Endothelial cell of hepatic sinusoid (primary cell): Measurements from ENCODE around the gene GSTO2.

Source experiments
- in situ Hi-C: cut with HindIII; loops from 2 replicates; pipeline ENCODE4 v1.10.0; 2017; ENCODE audit warnings: low sequenced_read_pairs

GSTO2 gene

GRCh38 chr10:104253606-104254410 is 15.2 kb upstream of the GSTO2 start:
- in situ Hi-C loops = no loop called here

GRCh38 chr10:104254493-104255310 is 14.3 kb upstream of the GSTO2 start, which contains the start of gene GSTO1:
GSTO1 (plus strand) TSS chr10:104254892; CDS start chr10:104254929, 37 bp downstream.
- in situ Hi-C loops = loop anchor here (5.0 kb wide), 1 partner anchor 48 kb away; no protein-coding TSS in a partner anchor

GRCh38 chr10:104255311-104255981 is 13.5 kb upstream of the GSTO2 start:
- in situ Hi-C loops = loop anchor here (5.0 kb wide), 1 partner anchor 47 kb away; no protein-coding TSS in a partner anchor

- in situ Hi-C loops = loop anchor here (5.0 kb wide), 1 partner anchor 46 kb away; no protein-coding TSS in a partner anchor
These were observed 12.5 kb upstream of the GSTO2 start for GRCh38 chr10:104256335-104256961.

DNA sequence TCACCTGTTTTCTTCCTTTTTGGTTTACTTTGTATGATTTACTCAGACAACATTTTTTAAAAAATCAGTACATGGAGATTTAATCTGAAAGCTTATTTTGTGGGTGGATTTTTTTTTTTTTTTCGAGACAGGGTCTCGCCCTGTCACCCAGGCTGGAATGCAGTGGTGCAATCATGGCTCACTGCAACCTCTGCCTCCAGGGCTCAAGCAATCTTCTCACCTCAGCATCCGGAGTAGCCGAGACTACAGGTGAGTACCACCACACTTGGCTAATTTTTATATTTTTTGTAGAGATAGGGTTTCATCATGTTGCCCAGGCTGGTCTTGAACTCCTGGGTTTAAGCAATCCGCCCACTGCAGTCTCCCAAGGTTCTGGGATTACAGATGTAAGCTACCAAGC is 11.7 kb upstream of the GSTO2 start:
- in situ Hi-C loops = loop anchor here (5.0 kb wide), 1 partner anchor 45 kb away; no protein-coding TSS in a partner anchor

DNA sequence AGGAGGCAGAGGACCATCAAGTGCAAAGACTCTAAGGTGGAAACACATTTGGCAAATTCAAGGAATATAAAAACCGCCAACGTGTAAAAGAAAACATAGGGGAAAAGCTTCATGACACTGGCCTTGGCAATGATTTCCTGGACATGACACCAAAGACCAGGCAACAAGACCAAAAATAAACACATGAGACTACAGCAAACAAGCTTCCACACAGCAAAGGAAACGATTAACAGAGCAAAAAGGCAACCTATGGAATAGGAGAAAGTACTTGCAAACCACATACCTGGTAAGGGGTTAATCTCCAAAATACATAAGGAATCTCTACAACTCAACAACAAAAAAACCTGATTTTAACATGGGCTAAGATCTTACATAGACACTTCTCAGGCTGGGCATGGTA is 10.8 kb upstream of the GSTO2 start:
- in situ Hi-C loops = loop anchor here (5.0 kb wide), 1 partner anchor 44 kb away; no protein-coding TSS in a partner anchor

DNA sequence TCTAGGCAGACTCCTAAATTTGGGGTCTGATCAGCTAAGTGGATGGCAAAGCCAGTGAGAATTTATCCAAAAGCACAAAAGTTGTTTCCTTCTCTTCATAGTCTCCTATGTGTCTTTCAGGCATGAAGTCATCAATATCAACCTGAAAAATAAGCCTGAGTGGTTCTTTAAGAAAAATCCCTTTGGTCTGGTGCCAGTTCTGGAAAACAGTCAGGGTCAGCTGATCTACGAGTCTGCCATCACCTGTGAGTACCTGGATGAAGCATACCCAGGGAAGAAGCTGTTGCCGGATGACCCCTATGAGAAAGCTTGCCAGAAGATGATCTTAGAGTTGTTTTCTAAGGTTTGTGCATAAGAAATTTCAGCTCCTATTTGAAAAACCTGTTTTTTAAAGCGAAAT is 9.5 kb upstream of the GSTO2 start:
- in situ Hi-C loops = loop anchor here (5.0 kb wide), 1 partner anchor 43 kb away; no protein-coding TSS in a partner anchor

GRCh38 chr10:104259999-104260774 is 8.8 kb upstream of the GSTO2 start:
- in situ Hi-C loops = loop anchor here (5.0 kb wide), 1 partner anchor 42 kb away; no protein-coding TSS in a partner anchor

DNA sequence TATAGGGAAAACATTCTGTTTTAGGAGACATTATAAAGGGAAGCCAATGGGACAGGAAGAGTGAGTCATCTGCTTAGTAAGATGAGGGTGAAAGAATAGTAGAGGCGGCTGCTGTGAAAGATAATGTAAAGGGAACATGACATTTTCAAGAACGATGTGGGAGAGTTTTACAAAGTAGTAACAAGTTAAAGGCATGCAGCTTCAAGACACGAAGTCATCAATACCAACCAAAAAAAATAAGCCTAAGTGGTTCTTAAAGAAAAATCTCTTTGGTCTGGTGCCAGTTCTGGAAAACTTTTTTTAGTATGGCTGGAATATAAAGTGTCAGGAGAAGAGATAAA is 8.2 kb upstream of the GSTO2 start:
- in situ Hi-C loops = no loop called here

DNA sequence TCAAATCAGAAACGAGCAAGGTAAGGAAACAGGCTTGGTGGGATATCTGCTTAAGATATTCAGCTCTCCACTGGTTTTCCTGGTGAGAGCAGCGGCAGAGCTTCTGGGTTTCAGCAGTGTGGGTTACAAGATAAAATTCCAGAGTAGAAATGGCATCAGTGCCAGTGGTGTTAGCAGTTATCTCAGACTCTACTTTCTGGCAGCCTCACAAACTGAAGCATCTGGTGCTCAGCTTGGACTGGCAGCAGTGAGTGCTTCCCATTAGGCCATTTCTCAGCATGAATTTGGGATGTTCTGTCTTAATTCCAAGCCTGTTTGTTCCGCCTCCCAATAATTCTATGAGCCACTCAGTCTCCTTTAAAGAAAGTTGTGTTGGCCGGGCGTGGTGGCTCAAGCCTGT is 6.9 kb upstream of the GSTO2 start:
- in situ Hi-C loops = no loop called here

GRCh38 chr10:104264783-104265182 is 4.2 kb upstream of the GSTO2 start:
- in situ Hi-C loops = no loop called here

DNA sequence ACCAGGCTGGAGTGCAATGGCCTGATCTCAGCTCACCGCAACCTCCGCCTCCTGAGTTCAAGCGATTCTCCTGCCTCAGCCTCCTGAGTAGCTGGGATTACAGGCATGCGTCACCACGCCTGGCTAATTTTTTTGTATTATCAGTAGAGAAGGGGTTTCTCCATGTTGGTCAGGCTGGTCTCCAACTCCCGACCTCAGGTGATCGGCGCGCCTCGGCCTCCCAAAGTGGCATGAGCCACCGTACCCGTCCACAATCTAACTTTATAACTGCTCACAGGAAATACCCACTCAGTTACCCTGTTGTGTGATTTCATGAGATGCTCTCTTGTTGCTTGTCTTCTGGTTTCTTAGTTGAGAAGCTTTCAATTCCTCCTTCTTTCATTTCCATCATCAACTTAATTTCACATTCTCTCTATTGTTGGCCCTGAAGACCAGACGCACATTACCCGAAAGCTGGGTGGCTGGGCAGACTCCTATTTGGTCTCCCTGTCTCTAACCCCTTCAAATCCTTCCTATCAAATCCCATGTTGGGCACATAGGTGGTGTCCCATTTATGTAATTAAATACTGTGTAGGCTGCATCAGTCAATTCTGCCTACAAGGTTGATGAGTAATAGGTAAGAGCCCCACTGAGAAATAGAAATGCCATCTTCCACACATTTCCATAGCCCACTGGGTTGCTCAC is 1.1 kb upstream of the GSTO2 start:
- in situ Hi-C loops = no loop called here

DNA sequence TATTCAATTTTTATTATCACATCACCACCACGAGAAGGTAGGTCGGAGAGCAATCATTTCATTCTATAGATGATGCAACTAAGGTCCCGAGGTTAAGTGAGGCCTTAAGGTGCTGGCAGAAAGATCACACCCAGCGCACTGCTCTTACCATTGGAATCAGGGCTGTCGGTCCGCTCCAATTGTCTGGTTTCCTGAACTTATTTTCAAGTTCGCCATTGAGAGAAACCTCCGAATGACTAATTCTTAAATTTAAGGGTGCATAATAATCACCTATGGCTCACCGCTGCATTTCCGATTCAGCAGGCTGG is 625 bp upstream of the GSTO2 start:
- in situ Hi-C loops = no loop called here

GRCh38 chr10:104273286-104273685 is 4.3 kb downstream of the GSTO2 start:
- in situ Hi-C loops = no loop called here

- in situ Hi-C loops = no loop called here
These were observed 5.1 kb downstream of the GSTO2 start for GRCh38 chr10:104273899-104274575.

DNA sequence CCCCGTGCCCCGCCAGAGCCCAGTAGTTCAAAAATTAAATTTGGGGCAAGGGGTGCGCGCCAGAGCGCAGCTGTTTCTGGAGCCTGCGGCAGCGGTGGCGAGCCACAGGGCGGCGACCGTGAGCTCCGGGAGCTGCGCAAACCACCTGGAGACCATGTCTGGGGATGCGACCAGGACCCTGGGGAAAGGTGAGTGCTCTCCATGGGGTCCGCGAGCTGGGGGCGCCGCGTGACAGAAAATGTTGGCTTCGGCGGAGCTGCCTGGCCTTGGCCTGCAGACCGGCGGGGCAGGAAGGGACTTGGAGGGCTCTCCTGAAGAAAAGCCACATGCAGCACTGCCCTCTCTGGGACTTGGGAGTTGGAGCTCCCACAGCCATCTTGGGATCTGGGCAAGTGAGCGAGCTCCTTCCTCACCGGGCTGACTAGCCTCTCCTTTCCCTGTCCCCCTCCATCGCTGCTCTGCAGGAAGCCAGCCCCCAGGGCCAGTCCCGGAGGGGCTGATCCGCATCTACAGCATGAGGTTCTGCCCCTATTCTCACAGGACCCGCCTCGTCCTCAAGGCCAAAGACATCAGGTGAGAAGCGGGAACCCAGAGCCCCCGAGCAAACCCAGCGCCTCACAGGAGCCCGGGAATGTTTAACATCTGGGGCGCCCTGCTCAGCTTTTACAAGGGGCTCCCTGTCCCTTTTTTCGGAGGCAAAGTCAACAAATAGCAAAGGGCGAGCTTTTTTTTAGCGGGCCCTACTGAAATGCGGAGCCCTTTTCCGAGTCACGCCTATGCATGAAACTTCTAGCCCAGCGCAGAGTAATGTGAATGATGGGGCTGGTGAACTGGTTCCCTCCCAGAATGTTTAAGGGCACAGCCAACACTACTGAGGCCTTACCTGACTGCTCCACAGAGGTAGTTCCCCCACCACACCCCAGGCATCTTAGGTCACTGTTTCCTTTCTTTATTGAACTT is 6.1 kb downstream of the GSTO2 start:
- in situ Hi-C loops = no loop called here

- in situ Hi-C loops = no loop called here
These were observed 7.2 kb downstream of the GSTO2 start for GRCh38 chr10:104276192-104276591.

- in situ Hi-C loops = no loop called here
These were observed 8.8 kb downstream of the GSTO2 start for GRCh38 chr10:104277785-104278184.
